ENCODE data around the gene PSTK.

Gene PSTK

DNA sequence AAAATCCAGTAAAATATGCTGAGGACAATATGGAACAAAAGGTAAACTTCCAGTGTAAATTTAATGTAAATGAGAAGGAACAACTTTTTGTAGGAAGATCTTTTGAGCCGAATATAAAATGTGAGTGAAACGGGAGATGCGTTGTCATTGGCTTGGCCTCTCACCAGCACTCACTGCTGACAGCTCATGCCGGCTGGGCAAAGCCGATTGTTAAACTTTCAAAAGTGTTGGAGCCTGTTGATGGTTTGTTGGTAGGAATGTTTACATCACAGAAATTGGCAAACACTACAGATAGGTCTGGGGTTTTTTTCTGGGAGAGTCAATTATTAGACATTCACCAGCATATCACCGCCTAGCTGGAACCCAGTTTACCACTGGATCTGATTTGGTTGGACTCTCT is 6.1 kb downstream of the PSTK start:
- no peak for DNase-seq
- H3K36me3 ChIP-seq: no peaks in the 10 kb centered on the region; the same call in 1 of the 2 replicates
- TF ChIP-seq, protein P1, sequence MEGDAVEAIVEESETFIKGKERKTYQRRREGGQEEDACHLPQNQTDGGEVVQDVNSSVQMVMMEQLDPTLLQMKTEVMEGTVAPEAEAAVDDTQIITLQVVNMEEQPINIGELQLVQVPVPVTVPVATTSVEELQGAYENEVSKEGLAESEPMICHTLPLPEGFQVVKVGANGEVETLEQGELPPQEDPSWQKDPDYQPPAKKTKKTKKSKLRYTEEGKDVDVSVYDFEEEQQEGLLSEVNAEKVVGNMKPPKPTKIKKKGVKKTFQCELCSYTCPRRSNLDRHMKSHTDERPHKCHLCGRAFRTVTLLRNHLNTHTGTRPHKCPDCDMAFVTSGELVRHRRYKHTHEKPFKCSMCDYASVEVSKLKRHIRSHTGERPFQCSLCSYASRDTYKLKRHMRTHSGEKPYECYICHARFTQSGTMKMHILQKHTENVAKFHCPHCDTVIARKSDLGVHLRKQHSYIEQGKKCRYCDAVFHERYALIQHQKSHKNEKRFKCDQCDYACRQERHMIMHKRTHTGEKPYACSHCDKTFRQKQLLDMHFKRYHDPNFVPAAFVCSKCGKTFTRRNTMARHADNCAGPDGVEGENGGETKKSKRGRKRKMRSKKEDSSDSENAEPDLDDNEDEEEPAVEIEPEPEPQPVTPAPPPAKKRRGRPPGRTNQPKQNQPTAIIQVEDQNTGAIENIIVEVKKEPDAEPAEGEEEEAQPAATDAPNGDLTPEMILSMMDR (IDR thresholded peaks at IDR 0.05; ENCODE audit: low read depth, low read length): no peak

DNA sequence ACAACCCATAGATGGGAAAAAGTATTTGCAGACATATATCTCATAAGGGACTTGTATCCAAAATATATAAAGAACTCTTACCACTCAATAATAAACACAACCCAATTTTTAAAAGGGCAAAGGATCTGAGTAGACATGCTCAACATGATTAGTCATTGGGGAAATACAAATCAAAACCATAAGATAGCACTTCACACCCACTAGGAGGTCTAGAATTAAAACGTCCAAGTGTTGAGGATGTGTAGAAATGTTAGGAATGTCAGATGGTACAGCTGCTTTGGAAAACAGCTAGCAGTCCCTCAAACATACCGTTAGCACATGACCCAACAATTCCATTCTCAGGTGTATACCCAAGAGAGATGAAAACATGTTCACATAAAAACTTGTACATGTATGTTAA is 8.3 kb downstream of the PSTK start:
- DNase-seq: no peak
- H3K4me3 ChIP-seq (ENCODE audit: low read depth, low read length): no peak overlapping the region
- peaks cover 3% of the 10 kb centered on the region for H3K36me3 ChIP-seq
- no peaks in the 10 kb centered on the region for H3K9me3 ChIP-seq
- TF ChIP-seq, protein P1 (IDR thresholded peaks at IDR 0.05; ENCODE audit: low read depth, low read length): no peak
- H3K27me3 ChIP-seq: no peaks in the 10 kb centered on the region
- peaks cover 4% of the 10 kb centered on the region; the same call in 1 of the 2 replicates for H3K4me1 ChIP-seq

More for the DNA sequence above, 6.1 kb downstream of the PSTK start:
- Histone ChIP-seq H3K27me3 (no peaks in the 10 kb centered on the region), H3K4me1 (peaks cover 4% of the 10 kb centered on the region; the same call in 1 of the 2 replicates), H3K4me3 (ENCODE audit: low read depth, low read length) (no peak overlapping the region), H3K9me3 (no peaks in the 10 kb centered on the region)

DNA sequence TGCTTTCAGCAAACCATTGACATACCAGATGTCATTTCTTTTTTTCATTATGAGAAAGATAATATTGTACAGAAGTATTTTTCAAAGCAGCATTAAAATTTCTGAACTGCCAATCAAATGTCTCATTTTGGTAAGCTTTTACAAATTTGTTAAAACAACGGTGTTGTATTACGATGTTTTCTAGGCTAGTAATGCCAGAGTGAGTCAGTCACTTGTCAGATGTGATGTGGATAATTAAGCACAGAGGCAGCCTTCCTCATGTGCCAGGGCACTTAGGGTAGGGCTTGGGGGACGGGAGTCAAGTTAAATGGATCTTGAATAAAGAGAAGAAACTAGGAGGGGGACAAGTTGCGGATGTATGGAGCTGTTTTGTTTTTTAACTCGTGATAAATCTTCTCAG is 10.1 kb downstream of the PSTK start:
- Histone ChIP-seq H3K27me3 (no peaks in the 10 kb centered on the region), H3K4me3 (ENCODE audit: low read depth, low read length) (no peak overlapping the region), H3K36me3 (peaks cover 12% of the 10 kb centered on the region), H3K9me3 (no peaks in the 10 kb centered on the region), H3K4me1 (peaks cover 4% of the 10 kb centered on the region; the same call in 1 of the 2 replicates)
- TF ChIP-seq, protein P1 (IDR thresholded peaks at IDR 0.05; ENCODE audit: low read depth, low read length): no peak
- no peak for DNase-seq

DNA sequence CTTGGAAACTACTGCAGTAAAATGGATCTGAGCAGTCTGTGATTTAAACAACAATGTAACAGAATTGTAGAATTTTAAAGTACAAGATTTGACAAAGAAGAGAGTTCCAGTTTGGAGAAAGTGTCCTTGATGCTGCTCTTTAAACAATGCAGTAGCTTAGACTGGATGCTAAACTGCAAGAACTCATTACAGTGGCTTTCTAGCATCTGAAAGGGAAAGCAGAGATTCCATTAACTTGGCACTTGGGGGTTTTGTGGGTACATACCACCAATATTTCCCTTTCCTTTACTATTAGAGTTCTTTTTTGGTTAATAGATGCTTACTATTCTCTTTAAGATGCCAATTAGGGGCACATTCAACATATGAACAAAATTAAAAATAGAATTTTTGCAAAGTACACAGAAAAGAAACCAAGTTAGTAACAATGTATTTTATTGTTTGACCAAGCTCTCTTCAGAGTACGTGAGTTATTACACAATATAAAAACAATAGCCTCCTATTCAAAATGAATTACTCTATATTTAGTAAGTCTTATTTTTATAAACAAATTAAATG is 11.9 kb downstream of the PSTK start:
- TF ChIP-seq, protein P1 (IDR thresholded peaks at IDR 0.05; ENCODE audit: low read depth, low read length): no peak
- Histone ChIP-seq H3K36me3 (peaks cover 21% of the 10 kb centered on the region), H3K9me3 (no peaks in the 10 kb centered on the region), H3K4me1 (peaks cover 4% of the 10 kb centered on the region; the same call in 1 of the 2 replicates), H3K27me3 (no peaks in the 10 kb centered on the region), H3K4me3 (ENCODE audit: low read depth, low read length) (no peak overlapping the region)
- no peak for DNase-seq

DNA sequence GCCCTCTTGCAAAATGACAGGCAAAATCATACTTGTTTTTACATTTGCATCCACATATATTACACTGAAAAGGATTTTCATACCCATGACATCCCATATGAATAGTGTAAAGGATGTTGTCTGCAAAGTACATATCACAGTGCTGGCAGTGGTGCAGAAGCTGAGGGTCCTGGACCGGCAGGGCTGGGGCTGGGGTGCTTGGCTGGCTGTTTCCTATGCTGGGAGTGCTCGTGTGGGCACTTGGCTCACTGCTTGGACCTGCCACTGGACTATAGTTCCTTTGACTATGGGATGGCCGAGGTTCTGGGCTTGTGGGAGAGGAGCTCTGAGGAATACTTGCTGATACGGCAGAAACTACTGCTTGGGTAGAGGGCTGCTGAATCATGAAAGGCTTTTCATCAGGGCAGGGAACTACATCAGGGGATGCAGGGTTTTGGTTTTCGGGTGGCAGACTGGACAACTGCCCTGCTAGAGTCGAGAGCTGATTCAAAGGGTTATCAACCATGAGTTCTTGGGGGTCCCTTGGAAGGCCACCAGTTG is 13.7 kb downstream of the PSTK start:
- no peak overlapping the region for H3K4me3 ChIP-seq (ENCODE audit: low read depth, low read length)
- DNase-seq: no peak
- peaks cover 21% of the 10 kb centered on the region for H3K36me3 ChIP-seq
- H3K4me1 ChIP-seq: peaks cover 4% of the 10 kb centered on the region; the same call in 1 of the 2 replicates
- H3K27me3 ChIP-seq: no peaks in the 10 kb centered on the region
- no peaks in the 10 kb centered on the region for H3K9me3 ChIP-seq
- TF ChIP-seq, protein P1 (IDR thresholded peaks at IDR 0.05; ENCODE audit: low read depth, low read length): no peak

DNA sequence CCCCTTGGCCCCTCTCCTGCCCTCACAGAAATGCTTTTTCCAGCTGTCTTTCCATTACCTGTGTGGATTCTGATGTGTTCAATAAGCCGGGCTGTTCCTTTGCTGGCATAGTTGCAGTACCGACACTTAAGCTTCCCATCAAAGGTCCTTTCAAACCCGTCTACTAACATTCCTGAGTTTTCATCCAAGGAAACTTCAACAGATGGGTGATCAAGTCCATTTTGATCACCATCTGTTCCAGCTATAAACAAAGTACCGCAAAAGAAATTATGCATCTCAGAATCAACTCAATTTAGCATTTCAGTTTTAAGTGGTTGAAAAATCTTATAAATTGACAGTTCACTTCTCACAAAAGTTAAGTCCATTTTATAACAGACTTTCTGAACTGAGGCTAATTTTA is 15.7 kb downstream of the PSTK start:
- no peak for DNase-seq
- Histone ChIP-seq H3K4me1 (no peaks in the 10 kb centered on the region; the same call in 1 of the 2 replicates), H3K9me3 (no peaks in the 10 kb centered on the region), H3K36me3 (peaks cover 21% of the 10 kb centered on the region), H3K27me3 (no peaks in the 10 kb centered on the region), H3K4me3 (ENCODE audit: low read depth, low read length) (no peak overlapping the region)
- TF ChIP-seq, protein P1 (IDR thresholded peaks at IDR 0.05; ENCODE audit: low read depth, low read length): no peak
